ENCODE results near the gene SP9. TPM values are rescaled to one million over a fixed set of nuclear protein-coding genes. Genes with fewer than 3 reads are reported as not detected.
A peak's percentile ranks its signal among the peaks of the same experiment; 100 is the strongest.

SP9 gene
- total and polyA plus RNA-seq, 9 of the 15 experiments (the other 6 are each of a cell fraction or from before 2014, with no cell fraction given): 0.04 to 0.23 (median 0.11) TPM; not detected in 3

DNA sequence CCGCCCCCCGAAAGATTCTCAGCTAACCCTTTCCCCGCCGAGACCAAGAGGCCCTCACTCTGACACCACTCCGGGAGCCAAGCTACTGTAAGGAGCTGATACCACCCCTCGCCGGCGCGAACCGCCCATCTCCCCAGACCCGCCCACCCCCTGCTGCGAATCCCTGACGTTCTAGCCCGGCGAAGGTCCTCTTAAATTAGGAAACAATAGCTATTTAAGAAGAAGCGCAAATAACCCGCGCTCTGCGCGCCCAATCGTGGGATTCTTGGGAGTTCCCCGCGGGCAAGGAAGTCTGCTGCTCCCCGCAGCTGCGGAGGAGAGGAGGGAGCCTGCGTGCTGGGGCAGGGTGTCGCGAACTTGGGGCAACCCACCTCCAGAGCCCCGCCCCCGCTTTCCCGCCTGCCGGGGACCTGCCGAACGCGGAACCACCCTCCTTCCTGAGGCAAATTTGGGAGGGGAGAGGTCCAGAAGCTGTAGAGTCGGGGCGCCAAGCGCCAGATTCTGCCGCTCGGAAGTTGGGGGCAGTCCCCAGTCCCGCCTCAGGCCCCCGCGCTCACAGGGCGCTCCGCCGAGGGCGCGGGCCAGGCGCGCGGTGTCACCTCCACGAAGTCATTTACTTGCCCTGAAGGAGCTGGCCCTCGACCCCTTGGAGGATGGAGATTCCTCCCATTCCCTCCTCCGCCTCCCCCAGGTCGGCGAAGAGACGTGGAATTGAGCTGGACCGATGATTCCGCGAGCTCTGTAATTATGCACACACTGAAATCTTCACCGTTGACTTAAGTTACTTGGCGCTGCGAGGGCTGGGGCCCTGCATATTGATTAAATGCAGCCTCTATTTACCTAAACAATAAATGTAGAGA, 8.4 kb upstream of the SP9 start (continued):
- TF ChIP-seq C11orf30 (IDR thresholded peaks at IDR 0.05; ENCODE audit: low read depth) (no peak), RB1 (IDR thresholded peaks at IDR 0.05; ENCODE audit: low read depth) (peak; percentile 5; the same call in 1 of the 2 replicates), ZNF584 (CRISPR knock-in tag; IDR thresholded peaks at IDR 0.05; ENCODE audit: low read depth) (no peak), MYBL2 (IDR thresholded peaks at IDR 0.05; ENCODE audit: low read depth) (no peak), MYBL2 (CRISPR knock-in tag; IDR thresholded peaks at IDR 0.05; ENCODE audit: borderline replicate concordance) (no peak), PHF8 (IDR thresholded peaks at IDR 0.05; ENCODE audit: borderline replicate concordance, low read length) (peak; percentile 51; the same call in 1 of the 2 replicates), YBX1 (IDR thresholded peaks at IDR 0.05) (no peak), CAMTA2 (CRISPR knock-in tag; conservative IDR thresholded peaks at IDR 0.05) (no peak), CXXC5 (CRISPR knock-in tag; IDR thresholded peaks at IDR 0.05) (peak; percentile 66), PTTG1 (tag; IDR thresholded peaks at IDR 0.05; ENCODE audit: low read depth) (no peak), SNRNP70 (optimal IDR thresholded peaks at IDR 0.05; ENCODE audit: low read depth, low read length) (no peak), RNF2 (IDR thresholded peaks at IDR 0.05) (peak; percentile 33; the same call in 1 of the 2 replicates), CREB1 (IDR thresholded peaks at IDR 0.05) (no peak), CREB1 (CRISPR knock-in tag; IDR thresholded peaks at IDR 0.05) (no peak)
- TF ChIP-seq, protein P1, sequence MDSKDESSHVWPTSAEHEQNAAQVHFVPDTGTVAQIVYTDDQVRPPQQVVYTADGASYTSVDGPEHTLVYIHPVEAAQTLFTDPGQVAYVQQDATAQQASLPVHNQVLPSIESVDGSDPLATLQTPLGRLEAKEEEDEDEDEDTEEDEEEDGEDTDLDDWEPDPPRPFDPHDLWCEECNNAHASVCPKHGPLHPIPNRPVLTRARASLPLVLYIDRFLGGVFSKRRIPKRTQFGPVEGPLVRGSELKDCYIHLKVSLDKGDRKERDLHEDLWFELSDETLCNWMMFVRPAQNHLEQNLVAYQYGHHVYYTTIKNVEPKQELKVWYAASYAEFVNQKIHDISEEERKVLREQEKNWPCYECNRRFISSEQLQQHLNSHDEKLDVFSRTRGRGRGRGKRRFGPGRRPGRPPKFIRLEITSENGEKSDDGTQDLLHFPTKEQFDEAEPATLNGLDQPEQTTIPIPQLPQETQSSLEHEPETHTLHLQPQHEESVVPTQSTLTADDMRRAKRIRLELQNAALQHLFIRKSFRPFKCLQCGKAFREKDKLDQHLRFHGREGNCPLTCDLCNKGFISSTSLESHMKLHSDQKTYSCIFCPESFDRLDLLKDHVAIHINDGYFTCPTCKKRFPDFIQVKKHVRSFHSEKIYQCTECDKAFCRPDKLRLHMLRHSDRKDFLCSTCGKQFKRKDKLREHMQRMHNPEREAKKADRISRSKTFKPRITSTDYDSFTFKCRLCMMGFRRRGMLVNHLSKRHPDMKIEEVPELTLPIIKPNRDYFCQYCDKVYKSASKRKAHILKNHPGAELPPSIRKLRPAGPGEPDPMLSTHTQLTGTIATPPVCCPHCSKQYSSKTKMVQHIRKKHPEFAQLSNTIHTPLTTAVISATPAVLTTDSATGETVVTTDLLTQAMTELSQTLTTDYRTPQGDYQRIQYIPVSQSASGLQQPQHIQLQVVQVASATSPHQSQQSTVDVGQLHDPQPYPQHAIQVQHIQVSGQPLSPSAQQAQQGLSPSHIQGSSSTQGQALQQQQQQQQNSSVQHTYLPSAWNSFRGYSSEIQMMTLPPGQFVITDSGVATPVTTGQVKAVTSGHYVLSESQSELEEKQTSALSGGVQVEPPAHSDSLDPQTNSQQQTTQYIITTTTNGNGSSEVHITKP (IDR thresholded peaks at IDR 0.05; ENCODE audit: partially characterized antibody): peak; percentile 67
- TF ChIP-seq, protein P2, sequence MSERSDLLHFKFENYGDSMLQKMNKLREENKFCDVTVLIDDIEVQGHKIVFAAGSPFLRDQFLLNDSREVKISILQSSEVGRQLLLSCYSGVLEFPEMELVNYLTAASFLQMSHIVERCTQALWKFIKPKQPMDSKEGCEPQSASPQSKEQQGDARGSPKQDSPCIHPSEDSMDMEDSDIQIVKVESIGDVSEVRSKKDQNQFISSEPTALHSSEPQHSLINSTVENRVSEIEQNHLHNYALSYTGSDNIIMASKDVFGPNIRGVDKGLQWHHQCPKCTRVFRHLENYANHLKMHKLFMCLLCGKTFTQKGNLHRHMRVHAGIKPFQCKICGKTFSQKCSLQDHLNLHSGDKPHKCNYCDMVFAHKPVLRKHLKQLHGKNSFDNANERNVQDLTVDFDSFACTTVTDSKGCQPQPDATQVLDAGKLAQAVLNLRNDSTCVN (CRISPR knock-in tag; IDR thresholded peaks at IDR 0.05): no peak
- TF ChIP-seq, protein P3, sequence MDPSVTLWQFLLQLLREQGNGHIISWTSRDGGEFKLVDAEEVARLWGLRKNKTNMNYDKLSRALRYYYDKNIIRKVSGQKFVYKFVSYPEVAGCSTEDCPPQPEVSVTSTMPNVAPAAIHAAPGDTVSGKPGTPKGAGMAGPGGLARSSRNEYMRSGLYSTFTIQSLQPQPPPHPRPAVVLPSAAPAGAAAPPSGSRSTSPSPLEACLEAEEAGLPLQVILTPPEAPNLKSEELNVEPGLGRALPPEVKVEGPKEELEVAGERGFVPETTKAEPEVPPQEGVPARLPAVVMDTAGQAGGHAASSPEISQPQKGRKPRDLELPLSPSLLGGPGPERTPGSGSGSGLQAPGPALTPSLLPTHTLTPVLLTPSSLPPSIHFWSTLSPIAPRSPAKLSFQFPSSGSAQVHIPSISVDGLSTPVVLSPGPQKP (CRISPR knock-in tag; IDR thresholded peaks at IDR 0.05): no peak
- TF ChIP-seq, protein P4, sequence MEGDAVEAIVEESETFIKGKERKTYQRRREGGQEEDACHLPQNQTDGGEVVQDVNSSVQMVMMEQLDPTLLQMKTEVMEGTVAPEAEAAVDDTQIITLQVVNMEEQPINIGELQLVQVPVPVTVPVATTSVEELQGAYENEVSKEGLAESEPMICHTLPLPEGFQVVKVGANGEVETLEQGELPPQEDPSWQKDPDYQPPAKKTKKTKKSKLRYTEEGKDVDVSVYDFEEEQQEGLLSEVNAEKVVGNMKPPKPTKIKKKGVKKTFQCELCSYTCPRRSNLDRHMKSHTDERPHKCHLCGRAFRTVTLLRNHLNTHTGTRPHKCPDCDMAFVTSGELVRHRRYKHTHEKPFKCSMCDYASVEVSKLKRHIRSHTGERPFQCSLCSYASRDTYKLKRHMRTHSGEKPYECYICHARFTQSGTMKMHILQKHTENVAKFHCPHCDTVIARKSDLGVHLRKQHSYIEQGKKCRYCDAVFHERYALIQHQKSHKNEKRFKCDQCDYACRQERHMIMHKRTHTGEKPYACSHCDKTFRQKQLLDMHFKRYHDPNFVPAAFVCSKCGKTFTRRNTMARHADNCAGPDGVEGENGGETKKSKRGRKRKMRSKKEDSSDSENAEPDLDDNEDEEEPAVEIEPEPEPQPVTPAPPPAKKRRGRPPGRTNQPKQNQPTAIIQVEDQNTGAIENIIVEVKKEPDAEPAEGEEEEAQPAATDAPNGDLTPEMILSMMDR (IDR thresholded peaks at IDR 0.05 in 2 of 3, conservative IDR thresholded peaks at IDR 0.05 in 1 of 3; ENCODE audit: insufficient read depth in 2 of 3, low read depth in 1 of 3, low read length in 3 of 3): no peak
